Type B pancreatic cell (in vitro differentiated cells): Measurements from ENCODE around the gene SP1. TPM values are rescaled to one million over a fixed set of nuclear protein-coding genes. Genes with fewer than 3 reads are reported as not detected.
"Not testable (repeated sequence)": the region's sequence is repeated elsewhere in the genome, so short reads cannot be mapped to it uniquely, and the experiment has no call there.

Source experiments
- DNase-seq: peaks from one replicate; pipeline ENCODE4 v3.0.0; 2021; ENCODE audit warnings: mixed read lengths; ENCODE audit not compliant: unreplicated experiment; ENCODE audit errors: extremely low spot score
- H3K27ac Mint-ChIP-seq: 2 replicates; pipeline ENCODE4 v1.8.0; 2021; ENCODE audit warnings: mild to moderate bottlenecking, mixed read lengths
- H3K27me3 Mint-ChIP-seq: 2 replicates; pipeline ENCODE4 v1.8.0; 2021; ENCODE audit warnings: mixed read lengths
- H3K36me3 Mint-ChIP-seq: 2 replicates; pipeline ENCODE4 v1.8.0; 2021; ENCODE audit warnings: mixed read lengths
- H3K4me1 Mint-ChIP-seq: one replicate; pipeline ENCODE4 v1.8.0; 2021; ENCODE audit warnings: mixed read lengths; ENCODE audit not compliant: unreplicated experiment
- H3K4me3 Mint-ChIP-seq: 2 replicates; pipeline ENCODE4 v1.8.0; 2021; ENCODE audit warnings: mild to moderate bottlenecking, mixed read lengths
- H3K9me3 Mint-ChIP-seq: 2 replicates; pipeline ENCODE4 v1.8.0; 2021; ENCODE audit warnings: mixed read lengths
- CTCF ChIP-seq: fragments of 200-600 bp; sonication (generic); conservative IDR thresholded peaks from 2 replicates; pipeline ENCODE4 v1.5.0; 2021; ENCODE audit warnings: antibody characterized with exemption, mild to moderate bottlenecking
- total RNA-seq: library from RNA; stranded (reverse); gene quantifications from 2 replicates; pipeline ENCODE4 v1.2.1, GENCODE V29; 2021; ENCODE audit warnings: low replicate concordance

Gene SP1
- total RNA-seq, 1 donor from 2014 or later = 82.9 TPM

GRCh38 chr12:53428741-53429140 is 48.8 kb downstream of the SP1 start:
- Mint-ChIP-seq H3K4me3 (no peak overlapping the region), H3K27ac (no peak overlapping the region), H3K36me3 (no peaks in the 10 kb centered on the region), H3K9me3 (no peaks in the 10 kb centered on the region), H3K4me1 (peaks cover 14% of the 10 kb centered on the region), H3K27me3 (no peaks in the 10 kb centered on the region)
- no peak for DNase-seq
- TF ChIP-seq CTCF = no peak

GRCh38 chr12:53430116-53430515 is 50.1 kb downstream of the SP1 start:
- Mint-ChIP-seq H3K27ac (no peak overlapping the region), H3K4me3 (no peak overlapping the region), H3K27me3 (no peaks in the 10 kb centered on the region), H3K4me1 (peaks cover 14% of the 10 kb centered on the region), H3K36me3 (no peaks in the 10 kb centered on the region), H3K9me3 (no peaks in the 10 kb centered on the region)
- no peak for TF ChIP-seq CTCF
- DNase-seq = no peak

- TF ChIP-seq CTCF = no peak
- no peaks in the 10 kb centered on the region for H3K9me3 Mint-ChIP-seq
- H3K27ac Mint-ChIP-seq = no peak overlapping the region
- H3K27me3 Mint-ChIP-seq = no peaks in the 10 kb centered on the region
- peaks cover 14% of the 10 kb centered on the region for H3K4me1 Mint-ChIP-seq
- no peak for DNase-seq
- no peaks in the 10 kb centered on the region for H3K36me3 Mint-ChIP-seq
- no peak overlapping the region for H3K4me3 Mint-ChIP-seq
These were observed 51.2 kb downstream of the SP1 start for GRCh38 chr12:53431187-53431586.

GRCh38 chr12:53435326-53435725 is 55.4 kb downstream of the SP1 start:
- DNase-seq, H3K4me1 Mint-ChIP-seq, H3K4me3 Mint-ChIP-seq, H3K27ac Mint-ChIP-seq, H3K36me3 Mint-ChIP-seq, H3K9me3 Mint-ChIP-seq, H3K27me3 Mint-ChIP-seq: not testable (repeated sequence)

- not testable (repeated sequence) for H3K36me3 Mint-ChIP-seq, DNase-seq, H3K9me3 Mint-ChIP-seq, H3K27me3 Mint-ChIP-seq
- H3K4me3 Mint-ChIP-seq = peak overlapping the region; percentile 72
- H3K4me1 Mint-ChIP-seq = peaks cover 25% of the 10 kb centered on the region
- peak overlapping the region; percentile 41 for H3K27ac Mint-ChIP-seq
These were observed 59.6 kb downstream of the SP1 start for GRCh38 chr12:53439582-53439981.

- Mint-ChIP-seq H3K9me3 (no peaks in the 10 kb centered on the region), H3K4me3 (peak within 1 kb of the TSS; percentile 96), H3K27me3 (no peaks in the 10 kb centered on the region), H3K27ac (peak within 1 kb of the TSS; percentile 96), H3K4me1 (peaks cover 25% of the 10 kb centered on the region), H3K36me3 (peaks cover 4% of the 10 kb centered on the region)
- DNase-seq = peak; percentile 96
- TF ChIP-seq CTCF = no peak
These were observed 61.3 kb downstream of the SP1 start, which contains the start of gene PRR13 for GRCh38 chr12:53441040-53441833. PRR13 (plus strand) TSS chr12:53441734; CDS start chr12:53442715, 981 bp downstream.
